ENCODE measurements around the gene DENND1A.

- TF ChIP-seq SP1 (IDR thresholded peaks at IDR 0.05) (no peak), BHLHE40 (IDR thresholded peaks at IDR 0.05; ENCODE audit: borderline replicate concordance) (no peak), FOXM1 (IDR thresholded peaks at IDR 0.05; ENCODE audit: borderline replicate concordance) (no peak), ARNT (IDR thresholded peaks at IDR 0.05) (no peak), SUZ12 (IDR thresholded peaks at IDR 0.05) (no peak), FOXA1 (IDR thresholded peaks at IDR 0.05) (no peak), L3MBTL2 (conservative IDR thresholded peaks at IDR 0.05) (no peak), TARDBP (IDR thresholded peaks at IDR 0.05) (no peak), PKNOX1 (IDR thresholded peaks at IDR 0.05) (no peak)
Observed at GRCh38 chr9:123647145-123647544, 282.8 kb downstream of the DENND1A start.

All from HEK293T (cell line).